Heart left ventricle (tissue), 13 donors: ENCODE data around the gene ZFP36L1.

Source experiments
- CTCF ChIP-seq, 12 donors: fragments of 200-600 bp; sonication (generic) in 4 of 12; IDR thresholded peaks; one replicate each; pipeline versions ENCODE4 v1.5.0 to v1.8.0; 2018 to 2022; ENCODE audit warnings: antibody characterized with exemption in 12 of 12, mild to moderate bottlenecking in 5 of 12
- POLR2A ChIP-seq, 2 donors: fragments of 450-650 bp; IDR thresholded peaks; one replicate each; pipeline ENCODE4 v1.6.1; 2017; ENCODE audit warnings: antibody characterized with exemption in 2 of 2, mild to moderate bottlenecking in 2 of 2, moderate library complexity in 2 of 2
- donor health status: ischemic (EF 13 %, LVEDD 7.1; RV severe dilation, severe dysfunction).
- donor health status: DM: no; HTN: yes; CAD: no.
- donor health status: DM: no; HTN: no; CAD: no.
- donor health status: ischemic (EF 25% LVEDD 6.9; RV normal size, moderate dysfunction).
- donor health status: ischemic (EF 25% LVEDD 5.7; RV mildly dilated, moderate dysfunction).
- donor health status: ischemic (EF 35%, LVEDD 5.7; RV mildly dilated, moderate dysfunction).
- donor health status: nonischemic (EF 11% LVEDD 7.7; RV severe dilation, severe dysfunction).
- donor health status: DM: yes; HTN: yes; CAD: no.
- donor health status: PGD.
- donor health status: ischemic (EF 29% LVEDD 5.4; RV normal size, mild dysfunction).
- donor health status: nonischemic (EF 23%, LVEDD 6.1; RV moderate dilation, normal function).

- TF ChIP-seq CTCF (IDR thresholded peaks at IDR 0.05) (no peak), POLR2A (IDR thresholded peaks at IDR 0.05) (no peak)
These were observed 865 bp upstream of the ZFP36L1 start for GRCh38 chr14:68793734-68794129.
